ENCODE data around the gene MEGF8. TPM values are rescaled to one million over a fixed set of nuclear protein-coding genes. Genes with fewer than 3 reads are reported as not detected.
"Not testable (repeated sequence)": the region's sequence is repeated elsewhere in the genome, so short reads cannot be mapped to it uniquely, and the experiment has no call there.

Gene MEGF8
- total RNA-seq, 1 donor from 2014 or later = 8.4 TPM

- Mint-ChIP-seq H3K9me3 (no peaks in the 10 kb centered on the region), H3K27me3 (no peaks in the 10 kb centered on the region), H3K4me3 (no peak overlapping the region), H3K36me3 (ENCODE audit: low read depth) (no peaks in the 10 kb centered on the region), H3K4me1 (no peaks in the 10 kb centered on the region), H3K27ac (no peak overlapping the region)
- no peak for DNase-seq
- intact Hi-C loops (cut with micrococcal nuclease) = no loop called here
These were observed 9.4 kb downstream of the MEGF8 start for GRCh38 chr19:42334697-42335373.

DNA sequence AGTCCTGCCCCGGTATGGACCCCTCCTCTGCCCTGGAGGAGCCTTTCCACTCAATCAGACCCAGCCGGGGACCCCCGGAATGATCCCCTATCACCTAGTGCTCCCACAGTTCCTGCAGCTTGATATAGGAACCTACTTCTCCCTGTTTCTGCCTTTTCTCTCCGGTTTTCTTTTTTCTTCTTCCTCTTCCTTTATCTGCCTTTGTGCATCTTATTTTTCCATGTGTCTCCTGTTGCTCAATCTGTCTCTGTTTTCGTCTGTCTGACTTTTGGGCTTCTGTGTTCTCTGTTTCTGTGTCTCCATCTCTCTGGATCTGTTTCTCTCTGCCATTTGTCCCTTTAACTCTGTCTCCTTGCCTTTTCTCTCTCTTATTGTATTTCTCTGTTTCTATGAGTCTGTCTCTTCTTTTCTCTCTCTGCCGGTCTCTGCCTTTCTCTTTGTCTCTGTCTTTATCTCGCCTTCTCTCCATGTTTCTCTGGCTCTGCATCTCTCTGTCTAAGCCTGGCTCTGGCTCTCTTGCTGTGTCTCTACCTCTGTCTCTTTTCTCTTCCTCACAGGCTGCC is 10.0 kb downstream of the MEGF8 start:
- Mint-ChIP-seq H3K27me3 (no peaks in the 10 kb centered on the region), H3K27ac (no peak overlapping the region), H3K4me3 (no peak overlapping the region), H3K9me3 (no peaks in the 10 kb centered on the region), H3K36me3 (ENCODE audit: low read depth) (no peaks in the 10 kb centered on the region), H3K4me1 (no peaks in the 10 kb centered on the region)
- intact Hi-C loops (cut with micrococcal nuclease) = no loop called here
- DNase-seq = no peak

- no peaks in the 10 kb centered on the region for H3K36me3 Mint-ChIP-seq (ENCODE audit: low read depth)
These were observed 10.5 kb downstream of the MEGF8 start for GRCh38 chr19:42335971-42336370.

DNA sequence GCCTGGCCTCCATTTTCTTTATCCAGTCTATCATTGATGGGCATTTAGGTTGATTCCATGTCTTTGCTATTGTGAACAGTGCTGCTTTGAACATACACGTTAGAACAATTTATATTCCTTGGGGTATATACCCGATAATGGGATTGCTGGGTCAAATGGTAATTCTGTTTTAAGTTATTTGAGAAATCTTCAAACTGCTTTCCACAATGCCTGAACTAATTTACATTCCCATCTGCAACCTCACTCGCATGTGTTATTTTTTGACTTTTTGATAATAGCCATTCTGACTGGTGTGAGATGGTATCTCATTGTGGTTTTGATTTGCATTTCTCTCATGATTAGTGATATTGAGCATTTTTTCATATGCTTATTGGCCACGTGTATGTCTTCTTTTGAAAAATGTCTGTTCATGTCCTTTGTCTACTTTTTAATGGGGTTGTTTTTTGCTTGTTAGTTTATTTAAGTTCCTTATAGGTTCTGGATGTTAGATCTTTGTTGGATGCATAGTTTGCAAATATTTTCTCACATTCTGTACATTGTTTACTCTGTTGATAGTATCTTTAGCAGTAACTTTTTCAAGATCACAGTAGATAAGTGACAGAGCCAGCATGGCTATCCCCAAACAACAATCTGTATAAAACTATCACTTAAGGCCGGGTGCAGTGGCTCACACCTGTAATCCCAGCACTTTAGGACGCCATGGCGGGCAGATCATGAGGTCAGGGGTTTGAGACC is 13.9 kb downstream of the MEGF8 start:
- intact Hi-C loops (cut with micrococcal nuclease); H3K9me3 Mint-ChIP-seq; H3K27ac Mint-ChIP-seq; H3K36me3 Mint-ChIP-seq (ENCODE audit: low read depth); H3K4me3 Mint-ChIP-seq; H3K27me3 Mint-ChIP-seq; DNase-seq; H3K4me1 Mint-ChIP-seq: not testable (repeated sequence)

More at GRCh38 chr19:42335971-42336370, 10.5 kb downstream of the MEGF8 start:
- Mint-ChIP-seq H3K27ac (no peak overlapping the region), H3K4me3 (no peak overlapping the region), H3K4me1 (no peaks in the 10 kb centered on the region), H3K9me3 (no peaks in the 10 kb centered on the region), H3K27me3 (no peaks in the 10 kb centered on the region)
- DNase-seq = no peak
- intact Hi-C loops (cut with micrococcal nuclease) = no loop called here

DNA sequence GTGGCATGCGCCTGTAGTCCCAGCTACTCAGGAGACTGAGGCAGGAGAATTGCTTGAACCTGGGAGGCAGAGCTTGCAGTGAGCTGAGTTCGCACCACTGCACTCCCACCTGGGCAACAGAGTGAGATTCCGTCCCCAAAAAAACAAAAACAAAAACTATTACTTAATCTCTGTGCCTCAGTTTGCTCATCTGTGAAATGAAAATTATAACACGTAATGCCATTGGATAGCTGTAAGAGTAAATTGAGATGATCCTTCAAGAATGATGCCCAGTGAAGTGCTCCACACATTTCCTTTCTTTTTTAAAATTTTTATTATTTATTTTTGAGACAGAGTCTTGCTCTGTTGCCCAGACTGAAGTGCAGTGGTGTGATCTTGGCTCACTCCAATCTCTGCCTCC is 14.5 kb downstream of the MEGF8 start:
- H3K27me3 Mint-ChIP-seq; intact Hi-C loops (cut with micrococcal nuclease); DNase-seq; H3K36me3 Mint-ChIP-seq (ENCODE audit: low read depth); H3K9me3 Mint-ChIP-seq; H3K27ac Mint-ChIP-seq; H3K4me3 Mint-ChIP-seq; H3K4me1 Mint-ChIP-seq: not testable (repeated sequence)

- no peaks in the 10 kb centered on the region for H3K36me3 Mint-ChIP-seq (ENCODE audit: low read depth)
- H3K27ac Mint-ChIP-seq = no peak overlapping the region
- DNase-seq = no peak
- no peak overlapping the region for H3K4me3 Mint-ChIP-seq
- intact Hi-C loops (cut with micrococcal nuclease) = no loop called here
- H3K4me1 Mint-ChIP-seq = no peaks in the 10 kb centered on the region
- no peaks in the 10 kb centered on the region for H3K27me3 Mint-ChIP-seq
- H3K9me3 Mint-ChIP-seq = no peaks in the 10 kb centered on the region
These were observed 18.1 kb downstream of the MEGF8 start for GRCh38 chr19:42343344-42344110.

DNA sequence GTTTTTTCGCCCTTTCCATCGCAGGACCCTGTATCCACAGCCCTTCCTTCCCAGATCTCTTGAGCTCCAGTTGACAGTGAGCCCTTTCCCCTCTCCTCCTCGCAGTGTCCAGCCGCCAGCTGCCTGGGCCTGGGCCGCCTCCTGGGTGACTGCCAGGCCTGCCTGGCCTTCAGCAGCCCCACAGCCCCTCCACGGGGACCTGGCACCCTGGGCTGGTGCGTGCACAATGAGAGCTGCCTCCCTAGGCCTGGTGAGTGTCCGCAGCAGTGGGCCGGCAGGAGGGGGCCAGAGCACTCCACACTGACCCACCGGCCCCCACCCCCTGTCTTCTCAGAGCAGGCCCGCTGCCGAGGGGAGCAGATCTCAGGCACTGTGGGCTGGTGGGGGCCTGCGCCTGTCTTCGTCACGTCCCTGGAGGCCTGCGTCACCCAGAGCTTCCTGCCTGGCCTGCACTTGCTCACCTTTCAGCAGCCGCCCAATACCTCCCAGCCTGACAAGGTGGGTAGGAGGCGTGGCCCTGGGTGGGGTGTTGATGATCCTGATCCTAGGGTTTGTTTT is 19.0 kb downstream of the MEGF8 start:
- H3K4me1 Mint-ChIP-seq = no peaks in the 10 kb centered on the region
- no peaks in the 10 kb centered on the region for H3K36me3 Mint-ChIP-seq (ENCODE audit: low read depth)
- intact Hi-C loops (cut with micrococcal nuclease) = no loop called here
- H3K4me3 Mint-ChIP-seq = no peak overlapping the region
- H3K27me3 Mint-ChIP-seq = no peaks in the 10 kb centered on the region
- H3K9me3 Mint-ChIP-seq = no peaks in the 10 kb centered on the region
- H3K27ac Mint-ChIP-seq = no peak overlapping the region
- no peak for DNase-seq

DNA sequence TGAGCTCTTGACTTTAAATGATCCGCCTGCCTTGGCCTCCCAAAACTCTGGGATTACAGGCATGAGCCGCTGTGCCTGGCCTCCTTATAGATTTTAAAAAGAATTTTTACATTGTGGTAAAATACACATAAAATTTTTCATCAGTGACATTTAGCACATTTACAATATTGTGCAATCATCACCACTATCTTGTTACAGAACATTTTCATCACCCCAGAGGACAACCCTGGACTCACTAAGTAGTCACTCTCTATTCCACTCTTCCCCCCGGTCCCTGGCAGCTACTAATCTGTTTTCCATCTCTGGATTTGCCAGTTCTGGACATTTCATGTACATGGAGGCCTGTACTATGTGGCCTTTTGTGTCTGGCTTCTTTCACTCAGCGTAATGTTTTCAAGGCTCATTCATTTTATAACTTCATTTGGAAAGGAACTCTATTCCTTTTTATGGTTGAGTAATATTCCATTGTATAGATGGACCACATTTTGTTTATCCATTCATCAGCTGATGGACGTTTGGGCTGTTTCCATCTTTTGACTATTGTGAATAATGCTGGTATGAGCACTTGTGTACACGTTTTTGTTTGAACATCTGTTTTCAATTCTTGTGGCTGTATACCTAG is 19.9 kb downstream of the MEGF8 start:
- Mint-ChIP-seq H3K27me3 (no peaks in the 10 kb centered on the region), H3K4me3 (no peak overlapping the region), H3K9me3 (no peaks in the 10 kb centered on the region), H3K36me3 (ENCODE audit: low read depth) (no peaks in the 10 kb centered on the region), H3K4me1 (no peaks in the 10 kb centered on the region), H3K27ac (no peak overlapping the region)
- intact Hi-C loops (cut with micrococcal nuclease) = no loop called here
- DNase-seq = no peak

GRCh38 chr19:42348211-42348610 is 22.8 kb downstream of the MEGF8 start:
- no peak for DNase-seq
- Mint-ChIP-seq H3K27me3 (no peaks in the 10 kb centered on the region), H3K27ac (no peak overlapping the region), H3K9me3 (no peaks in the 10 kb centered on the region), H3K4me3 (no peak overlapping the region), H3K36me3 (ENCODE audit: low read depth) (no peaks in the 10 kb centered on the region), H3K4me1 (no peaks in the 10 kb centered on the region)
- intact Hi-C loops (cut with micrococcal nuclease) = no loop called here

DNA sequence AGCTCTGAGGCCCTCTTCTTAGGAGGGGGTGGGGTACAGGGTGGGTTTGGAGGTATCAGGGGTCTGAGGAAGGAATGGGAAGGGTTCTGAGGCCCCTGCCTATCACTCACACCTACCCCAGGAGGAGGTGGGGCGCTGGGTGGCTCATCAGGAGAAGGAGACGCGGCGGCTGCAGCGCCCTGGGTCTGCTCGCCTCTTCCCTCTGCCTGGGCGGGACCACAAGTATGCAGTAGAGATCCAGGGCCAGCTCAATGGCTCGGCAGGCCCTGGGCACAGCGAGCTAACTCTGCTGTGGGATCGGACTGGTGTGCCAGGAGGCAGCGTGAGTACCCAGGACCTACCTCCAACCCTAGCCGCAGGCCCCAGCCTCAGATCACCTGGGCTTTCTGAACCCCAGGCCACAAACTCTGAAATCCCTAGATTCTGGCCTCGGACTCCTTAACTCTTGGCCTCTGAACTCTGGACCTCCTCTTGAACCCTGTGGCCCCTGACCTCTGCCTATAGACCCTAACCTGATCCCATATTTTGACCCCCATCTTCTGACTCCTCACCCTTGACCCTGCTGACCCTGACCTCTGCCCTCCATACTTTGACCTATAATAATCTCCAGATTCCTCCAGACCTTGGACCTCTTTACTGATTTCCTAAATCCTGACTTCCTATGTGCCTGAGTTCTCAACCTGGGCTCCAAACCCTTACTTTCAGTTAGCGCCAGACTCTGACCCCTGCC is 24.1 kb downstream of the MEGF8 start:
- Mint-ChIP-seq H3K4me3 (no peak overlapping the region), H3K9me3 (no peaks in the 10 kb centered on the region), H3K36me3 (ENCODE audit: low read depth) (no peaks in the 10 kb centered on the region), H3K27ac (no peak overlapping the region), H3K27me3 (no peaks in the 10 kb centered on the region), H3K4me1 (no peaks in the 10 kb centered on the region)
- no peak for DNase-seq
- intact Hi-C loops (cut with micrococcal nuclease) = no loop called here

- Mint-ChIP-seq H3K27me3 (no peaks in the 10 kb centered on the region), H3K4me3 (no peak overlapping the region)
- intact Hi-C loops (cut with micrococcal nuclease) = no loop called here
These were observed 25.0 kb downstream of the MEGF8 start for GRCh38 chr19:42350417-42350816.

DNA sequence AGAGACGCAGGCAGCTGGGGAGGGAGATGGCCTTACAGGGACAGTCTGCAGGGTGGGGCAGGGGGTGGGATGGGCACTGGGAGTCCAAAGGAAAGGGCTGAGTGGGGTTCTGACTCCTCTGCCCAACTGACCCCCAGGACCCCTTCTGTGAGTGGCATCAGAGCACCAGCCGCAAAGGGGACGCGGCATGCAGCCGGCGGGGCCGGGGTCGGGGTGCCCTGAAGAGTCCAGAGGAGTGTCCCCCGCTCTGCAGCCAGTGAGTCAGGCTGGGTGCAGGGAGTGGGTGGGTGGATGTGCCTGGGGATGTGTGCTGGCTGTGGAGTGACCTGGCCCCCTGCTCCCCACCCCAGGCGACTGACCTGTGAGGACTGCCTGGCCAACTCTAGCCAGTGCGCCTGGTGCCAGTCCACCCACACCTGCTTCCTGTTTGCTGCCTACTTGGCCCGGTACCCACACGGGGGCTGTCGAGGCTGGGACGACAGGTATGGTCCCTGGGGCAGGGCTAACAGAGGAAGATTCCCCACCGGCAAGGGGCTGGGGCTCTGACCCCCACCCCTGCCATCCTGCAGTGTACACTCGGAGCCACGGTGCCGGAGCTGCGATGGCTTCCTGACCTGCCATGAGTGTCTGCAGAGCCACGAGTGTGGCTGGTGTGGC is 25.8 kb downstream of the MEGF8 start:
- intact Hi-C loops (cut with micrococcal nuclease) = no loop called here
- H3K27me3 Mint-ChIP-seq = no peaks in the 10 kb centered on the region
- no peak for DNase-seq
- no peak overlapping the region for H3K4me3 Mint-ChIP-seq
- no peaks in the 10 kb centered on the region for H3K36me3 Mint-ChIP-seq (ENCODE audit: low read depth)
- H3K9me3 Mint-ChIP-seq = no peaks in the 10 kb centered on the region
- no peak overlapping the region for H3K27ac Mint-ChIP-seq
- no peaks in the 10 kb centered on the region for H3K4me1 Mint-ChIP-seq

More at GRCh38 chr19:42350417-42350816, 25.0 kb downstream of the MEGF8 start:
- DNase-seq = no peak
- H3K27ac Mint-ChIP-seq = no peak overlapping the region
- no peaks in the 10 kb centered on the region for H3K9me3 Mint-ChIP-seq
- no peaks in the 10 kb centered on the region for H3K36me3 Mint-ChIP-seq (ENCODE audit: low read depth)
- no peaks in the 10 kb centered on the region for H3K4me1 Mint-ChIP-seq
